Smooth muscle cell of the pulmonary artery (primary cell): Measurements from ENCODE around the gene HOXB5. TPM values are rescaled to one million over a fixed set of nuclear protein-coding genes. Genes with fewer than 3 reads are reported as not detected.

Experiments
- total RNA-seq: library from RNA; depleted of rRNA; stranded (reverse); fragments of >200 nt; gene quantifications from 2 replicates; pipeline ENCODE4 v1.2.3, GENCODE V29; 2014

HOXB5 gene
- total RNA-seq: 0.20 and 0.50 TPM in 2 replicates

DNA sequence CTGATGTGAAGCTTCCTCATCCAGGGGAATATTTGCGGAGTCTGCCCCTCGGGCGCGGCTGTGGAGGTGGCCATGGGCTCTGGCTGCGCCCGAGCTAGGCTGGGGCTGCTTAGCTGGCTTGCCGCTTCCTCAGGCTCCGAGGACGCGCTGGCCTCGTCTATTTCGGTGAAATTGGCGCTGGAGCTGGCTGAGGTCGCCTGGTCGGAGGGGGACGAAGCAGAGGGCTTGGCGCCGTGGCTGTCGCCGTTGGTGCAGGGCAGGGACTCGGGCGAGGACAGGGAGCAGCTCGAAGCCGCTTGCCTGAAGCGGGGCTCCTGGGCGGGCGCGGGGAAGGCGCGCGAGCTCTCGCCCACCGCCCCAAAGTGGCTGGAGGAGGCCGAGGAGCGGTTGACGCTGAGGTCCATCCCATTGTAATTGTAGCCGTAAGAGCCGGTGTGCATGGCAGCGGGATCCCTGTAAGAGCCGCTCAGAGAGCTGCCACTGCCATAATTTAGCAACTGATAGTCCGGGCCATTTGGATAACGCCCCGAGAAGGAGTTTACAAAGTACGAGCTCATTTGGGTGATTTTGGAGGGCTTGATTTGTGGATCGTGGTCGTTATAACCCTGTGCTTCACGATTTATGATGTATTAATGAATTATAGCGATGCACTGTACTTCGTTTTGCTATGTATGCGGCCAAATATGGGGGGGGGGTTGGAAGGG is at the start of gene HOXB5:
Gene HOXB5 (minus strand): TSS at position 654 of the 704 bp plus-strand sequence. CDS start 97 bp downstream, at position 557.

GRCh38 chr17:48626245-48627117 is 32.9 kb upstream of the HOXB5 start, which contains the start of gene HOXB9:
Gene HOXB9, minus strand, starts transcription at chr17:48626358. Its CDS starts 89 bp downstream, at chr17:48626269.

GRCh38 chr17:48615047-48615962 is 21.7 kb upstream of the HOXB5 start, which contains the start of gene HOXB8:
Gene HOXB8, minus strand, starts transcription at chr17:48615292. Its CDS starts 588 bp downstream, at chr17:48614704.

GRCh38 chr17:48610282-48611211 is 17.0 kb upstream of the HOXB5 start, which contains the start of gene HOXB7:
Gene HOXB7, minus strand, starts transcription at chr17:48611017. Its CDS starts 99 bp downstream, at chr17:48610918.

DNA sequence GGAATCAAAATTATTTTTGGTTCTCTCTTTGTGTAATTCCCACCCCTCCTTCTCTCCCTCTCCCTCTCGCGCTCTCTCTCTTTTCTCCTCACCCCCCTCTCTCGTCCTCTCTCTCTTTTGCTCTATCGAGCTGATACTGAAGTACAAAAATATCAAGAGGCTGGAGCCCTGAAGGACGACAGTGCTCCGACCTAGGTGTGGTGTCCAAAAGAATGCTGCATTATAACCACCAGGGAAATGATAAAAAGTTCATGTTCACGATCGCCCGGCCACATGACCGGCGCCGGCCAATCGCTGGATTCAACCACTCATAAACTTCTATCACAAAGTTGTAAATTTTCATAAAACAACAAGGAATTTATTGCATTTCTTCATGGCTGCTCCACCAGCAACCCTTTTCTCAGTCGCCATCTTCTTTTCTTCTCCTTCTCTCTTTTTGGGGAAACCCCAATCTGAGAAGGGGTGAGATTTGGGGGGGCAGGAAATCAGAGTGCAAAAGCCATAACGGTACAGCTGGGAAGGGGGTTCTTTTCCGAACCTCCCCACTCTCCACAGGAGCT is 11.3 kb upstream of the HOXB5 start, which contains the start of gene HOXB6:
Gene HOXB6 (minus strand): TSS at position 217 of the 560 bp plus-strand sequence. CDS start 6,836 bp downstream, outside the sequence.

GRCh38 chr17:48589831-48590606 is 3.6 kb downstream of the HOXB5 start, which contains the start of gene HOXB3:
Gene HOXB3, minus strand, starts transcription at chr17:48590241. Its CDS starts 37,767 bp downstream, at chr17:48552474.

GRCh38 chr17:48577946-48578615 is 15.5 kb downstream of the HOXB5 start, which contains the start of gene HOXB4:
Gene HOXB4, minus strand, starts transcription at chr17:48578350. Its CDS starts 31 bp downstream, at chr17:48578319.

GRCh38 chr17:48545022-48545375 is 48.6 kb downstream of the HOXB5 start, which contains the start of gene HOXB2:
Gene HOXB2, minus strand, starts transcription at chr17:48545109. Its CDS starts 198 bp downstream, at chr17:48544911.

Other genes with a start within 250 kb of the HOXB5 start
- gene SKAP1, start 163.6 kb downstream of the HOXB5 start, total RNA-seq: not detected in 2 replicates
- not detected in 2 replicates for gene HOXB1, start 62.8 kb downstream of the HOXB5 start, total RNA-seq
- gene HOXB2, start 48.7 kb downstream of the HOXB5 start, total RNA-seq: 7.5 and 12.0 TPM in 2 replicates
- gene HOXB4, start 15.4 kb downstream of the HOXB5 start, total RNA-seq: 3.1 and 4.6 TPM in 2 replicates
- gene HOXB3, start 3.5 kb downstream of the HOXB5 start, total RNA-seq: 8.4 and 11.1 TPM in 2 replicates
- 2.3 and 3.0 TPM in 2 replicates for gene HOXB6, start 11.2 kb upstream of the HOXB5 start, total RNA-seq
- gene HOXB7, start 17.2 kb upstream of the HOXB5 start, total RNA-seq: 1.6 and 1.8 TPM in 2 replicates
- gene HOXB8, start 21.5 kb upstream of the HOXB5 start, total RNA-seq: 0.10 TPM in 1 of 2 replicates, not detected in the other
- not detected in 2 replicates for gene HOXB9, start 32.6 kb upstream of the HOXB5 start, total RNA-seq
- not detected in 2 replicates for gene PRAC1, start 128.7 kb upstream of the HOXB5 start, total RNA-seq
- not detected in 2 replicates for gene PRAC2, start 129.4 kb upstream of the HOXB5 start, total RNA-seq
- not detected in 2 replicates for gene HOXB13, start 135.0 kb upstream of the HOXB5 start, total RNA-seq
- gene TTLL6, start 223.4 kb upstream of the HOXB5 start, total RNA-seq: under 0.01 TPM in 1 of 2 replicates, not detected in the other
- gene CALCOCO2, start 237.3 kb upstream of the HOXB5 start, total RNA-seq: 47.5 and 49.1 TPM in 2 replicates